Fibroblast of villous mesenchyme (primary cell): ENCODE data around the gene SLC27A4. TPM values are rescaled to one million over a fixed set of nuclear protein-coding genes. Genes with fewer than 3 reads are reported as not detected.

Experiments used
- DNase-seq: peaks from one replicate; pipeline ENCODE4 v3.0.0-alpha.2; 2010; ENCODE audit warnings: low read depth
- H3K4me3 ChIP-seq: 2 replicates; pipeline ENCODE4 v1.5.1; 2011; ENCODE audit warnings: low read depth, mild to moderate bottlenecking, low read length
- CTCF ChIP-seq: IDR thresholded peaks from 2 replicates; pipeline ENCODE4 v1.5.1; 2012; ENCODE audit warnings: low read depth, mild to moderate bottlenecking, low read length; ENCODE audit not compliant: insufficient read depth
- total RNA-seq: library from RNA; depleted of rRNA; stranded (reverse); fragments of >200 nt; gene quantifications from 2 replicates; pipeline ENCODE4 v1.2.3, GENCODE V29; 2012

Gene SLC27A4
- total RNA-seq: 21.3 and 22.9 TPM in 2 replicates

DNA sequence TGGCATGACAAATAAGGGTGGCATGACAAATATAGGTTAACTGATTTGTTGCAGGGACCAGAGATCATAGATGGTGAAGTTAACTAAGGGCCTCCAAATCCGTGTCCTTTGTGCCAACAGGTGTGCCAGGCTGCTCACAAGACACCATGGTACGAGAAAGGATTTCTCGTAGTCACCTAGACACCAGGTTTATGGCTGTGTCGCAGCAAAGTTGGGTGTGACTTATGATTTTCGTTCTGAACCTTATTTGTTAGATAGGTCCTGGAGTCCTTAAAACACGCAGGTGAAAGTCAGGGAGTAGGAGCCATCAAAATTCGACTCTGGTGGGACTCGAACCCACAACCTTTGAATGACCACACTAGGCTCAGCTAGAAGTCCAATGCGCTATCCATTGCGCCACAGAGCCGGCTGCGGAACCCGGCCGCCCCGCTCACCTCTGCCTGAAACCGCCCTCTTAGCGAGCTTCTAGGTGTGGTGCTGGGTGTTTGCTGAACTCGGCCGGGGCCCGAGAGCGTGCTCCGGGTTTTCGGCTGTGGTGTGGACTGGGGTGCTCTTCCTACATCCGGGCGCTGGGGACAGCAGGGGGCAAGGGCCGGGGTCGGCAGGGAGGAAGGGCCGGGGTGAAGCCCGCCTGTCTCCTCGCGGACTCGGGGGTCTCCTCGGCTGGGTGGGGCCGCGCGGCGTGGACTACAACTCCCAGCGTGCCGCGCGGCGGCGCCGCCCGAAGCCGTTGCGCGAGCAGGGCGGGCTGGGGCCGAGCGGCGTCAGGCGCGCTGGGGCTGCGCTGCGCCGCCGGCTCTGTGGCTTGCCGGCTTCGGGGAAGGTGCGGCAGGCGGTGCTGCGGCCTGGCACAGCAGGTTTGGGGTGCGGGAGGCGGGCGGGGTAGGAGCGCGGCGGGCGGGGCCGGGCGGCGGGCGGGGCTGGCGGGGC, at the start of gene SLC27A4:
TSS of gene SLC27A4 (plus strand) at position 767 of the 930 bp plus-strand sequence. CDS start 2,606 bp downstream, outside the sequence.
- peak within 1 kb of the TSS; percentile 68 for H3K4me3 ChIP-seq
- TF ChIP-seq CTCF: no peak
- peak; percentile 67 for DNase-seq

GRCh38 chr9:128292009-128292408, 48.3 kb upstream of the SLC27A4 start:
- no peak overlapping the region for H3K4me3 ChIP-seq
- no peak for DNase-seq
- TF ChIP-seq CTCF: no peak

DNA sequence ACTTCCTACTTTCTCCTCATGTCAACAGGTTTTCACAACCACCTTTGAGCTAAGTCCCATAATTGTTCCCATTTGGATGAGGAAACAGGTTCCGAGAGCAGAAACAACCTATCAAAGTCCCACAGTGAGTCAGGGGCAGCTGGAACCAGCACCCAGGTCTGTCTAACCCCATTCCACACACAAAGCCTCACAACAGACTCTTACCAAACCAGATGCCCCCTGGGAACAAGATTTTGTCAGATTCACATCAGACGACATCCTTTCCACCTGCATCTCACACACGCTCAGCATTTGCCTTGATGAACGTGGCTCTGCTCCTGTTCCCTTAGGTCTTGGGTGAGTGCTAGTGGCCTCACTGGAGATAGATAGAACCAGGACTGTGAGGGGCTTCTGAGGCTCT, 47.2 kb upstream of the SLC27A4 start:
- DNase-seq: no peak
- TF ChIP-seq CTCF: no peak
- H3K4me3 ChIP-seq: no peak overlapping the region

- TF ChIP-seq CTCF: no peak
- DNase-seq: no peak
- H3K4me3 ChIP-seq: no peak overlapping the region
Measured at GRCh38 chr9:128294142-128294541, 46.2 kb upstream of the SLC27A4 start.

- TF ChIP-seq CTCF: no peak
- peak; percentile 38 for DNase-seq
- no peak overlapping the region for H3K4me3 ChIP-seq
Measured at GRCh38 chr9:128296340-128297220, 43.7 kb upstream of the SLC27A4 start.

DNA sequence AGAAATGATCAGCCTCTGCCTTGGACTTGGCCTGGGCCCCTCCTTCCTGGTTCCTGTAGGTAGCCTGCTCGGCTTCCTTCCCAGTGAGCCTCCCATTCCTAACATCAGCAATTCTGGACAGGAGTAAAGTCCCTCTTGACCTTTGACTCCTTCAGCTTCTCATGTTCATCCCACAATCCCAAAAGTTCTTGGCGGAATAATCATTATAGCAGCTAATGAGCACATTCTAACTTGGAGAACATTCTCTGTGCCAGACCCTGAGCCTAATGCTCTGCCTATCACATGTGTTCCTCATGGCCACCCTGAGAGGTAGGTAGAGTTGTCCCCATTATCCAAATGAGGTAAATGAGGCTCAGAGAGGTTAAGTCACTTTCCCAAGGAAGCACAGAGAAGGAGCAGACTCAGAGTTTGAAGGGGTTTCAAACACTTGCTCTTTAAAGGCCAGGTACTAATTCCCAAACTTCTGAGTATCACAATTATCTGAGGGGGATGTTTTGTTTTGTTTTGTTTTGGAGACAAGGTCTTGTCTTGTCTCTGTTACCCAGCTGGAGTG, 43.0 kb upstream of the SLC27A4 start:
- DNase-seq: no peak
- H3K4me3 ChIP-seq: no peak overlapping the region
- TF ChIP-seq CTCF: no peak
